HG03558 (cell line): Measurements from ENCODE around the gene SREK1.
"Not testable (repeated sequence)": the region's sequence is repeated elsewhere in the genome, so short reads cannot be mapped to it uniquely, and the experiment has no call there.

Experiments
- ATAC-seq: cut with Tn5 transposase; IDR thresholded peaks from one replicate; pipeline ENCODE4 v1.9.1; 2021; ENCODE audit warnings: moderate number of reproducible peaks; ENCODE audit not compliant: unreplicated experiment; ENCODE audit errors: extremely low read depth

SREK1 gene

DNA sequence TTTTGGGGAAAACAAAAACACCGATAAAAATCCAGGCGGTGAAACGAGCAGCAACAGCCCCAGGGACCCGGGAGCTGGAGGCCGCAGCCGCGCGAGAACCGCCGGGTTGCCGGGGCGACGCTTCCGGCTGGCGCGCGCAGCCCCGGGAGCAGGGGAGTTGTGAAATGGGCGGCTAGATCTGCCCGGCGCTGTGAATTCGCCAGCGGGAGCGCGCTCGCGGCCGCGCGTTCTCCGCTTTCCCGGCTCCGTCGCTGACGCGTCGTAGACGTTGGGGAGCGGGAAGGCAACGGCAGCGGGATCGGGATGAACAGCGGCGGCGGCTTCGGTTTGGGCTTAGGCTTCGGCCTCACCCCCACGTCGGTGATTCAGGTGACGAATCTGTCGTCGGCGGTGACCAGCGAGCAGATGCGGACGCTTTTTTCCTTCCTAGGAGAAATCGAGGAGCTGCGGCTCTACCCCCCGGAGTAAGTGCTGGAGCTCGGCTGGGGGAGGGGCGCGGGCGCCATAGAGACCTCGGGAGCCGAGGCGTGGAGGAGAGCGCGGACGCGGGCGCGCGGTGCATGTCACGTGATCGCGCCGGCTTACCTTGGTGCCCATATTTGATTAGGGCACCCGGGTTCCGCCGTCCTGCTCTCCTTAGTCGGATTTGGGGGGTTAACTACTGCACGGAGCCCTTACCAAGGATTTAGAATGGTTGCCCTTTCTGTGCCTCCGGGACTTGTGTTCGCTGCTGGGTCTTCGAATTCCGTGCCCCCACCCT lies at the start of gene SREK1:
Gene SREK1, plus strand, starts transcription at position 227 of the 760 bp plus-strand sequence. Its CDS starts 77 bp downstream, at position 304.
- peak; percentile 78 for ATAC-seq

- ATAC-seq, result no peak
These were observed 43.2 kb upstream of the SREK1 start for GRCh38 chr5:66100851-66101250.

DNA sequence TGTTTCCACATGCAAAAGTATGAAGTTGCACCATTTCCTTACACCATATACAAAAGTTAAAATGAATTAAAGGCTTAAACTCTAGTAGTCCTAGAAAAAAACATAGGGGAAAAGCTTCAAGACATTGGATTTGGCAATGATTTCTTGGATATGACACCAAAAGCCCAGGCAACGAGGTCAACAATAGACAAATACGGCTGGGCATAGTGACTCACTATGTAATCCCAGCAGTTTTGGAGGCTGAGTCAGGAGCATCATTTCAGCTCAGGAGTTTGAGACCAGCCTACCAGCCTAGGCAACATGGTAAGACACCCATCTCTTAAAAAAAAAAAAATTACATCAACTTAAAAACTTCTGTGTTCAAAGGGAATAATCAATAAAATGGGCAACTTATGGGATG lies 30.9 kb upstream of the SREK1 start:
- no peak for ATAC-seq

GRCh38 chr5:66118304-66118703 lies 25.8 kb upstream of the SREK1 start:
- no peak for ATAC-seq

DNA sequence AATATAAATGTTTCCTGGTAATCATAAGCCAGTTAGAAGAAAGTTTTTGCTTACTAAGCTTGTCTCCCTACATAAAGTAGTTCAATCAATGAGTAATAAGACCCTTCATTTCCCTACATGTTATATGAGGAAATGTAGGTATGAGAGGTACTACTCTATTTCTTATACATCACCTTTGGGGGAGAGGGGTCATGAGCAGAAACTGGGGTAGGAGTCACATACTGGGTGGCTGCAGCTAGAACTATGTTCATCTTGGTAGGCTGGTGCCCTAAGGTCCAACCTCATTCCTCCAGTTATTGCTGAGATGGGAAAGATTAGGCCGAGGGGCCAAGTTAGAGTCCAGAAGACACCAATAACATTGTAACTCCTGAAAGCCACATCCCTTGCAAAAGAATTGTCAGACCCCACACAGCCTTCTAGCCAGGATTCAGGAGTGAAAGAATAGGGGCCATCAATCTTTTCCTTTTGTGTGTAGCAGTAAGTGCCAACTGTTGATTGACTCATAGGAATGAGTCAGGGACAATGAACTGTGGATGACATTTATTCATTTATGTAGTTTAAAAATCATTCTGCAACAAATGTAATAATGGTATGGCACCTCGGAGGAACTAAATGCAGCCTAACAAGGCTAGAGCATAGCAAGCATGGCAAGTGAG lies 21.6 kb upstream of the SREK1 start:
- ATAC-seq, result no peak

DNA sequence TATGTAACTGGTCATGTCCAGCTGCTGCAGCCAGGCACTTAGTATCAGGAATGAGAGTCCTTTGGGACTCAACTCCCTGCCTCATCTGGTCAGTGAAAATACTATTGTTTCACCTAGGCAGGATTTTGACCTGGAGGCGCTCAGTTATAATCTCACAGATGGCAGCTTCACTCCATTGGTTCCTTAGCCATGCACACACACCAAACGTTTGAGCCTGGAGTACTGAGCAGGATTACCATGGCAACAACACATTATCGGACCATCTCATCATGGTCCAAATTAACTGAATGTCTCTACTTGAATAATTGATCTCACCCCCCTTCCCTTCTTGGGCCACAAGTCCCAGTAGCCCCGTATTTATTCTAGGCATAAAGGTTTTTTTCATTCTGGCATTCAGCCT lies 15.0 kb upstream of the SREK1 start:
- no peak for ATAC-seq

DNA sequence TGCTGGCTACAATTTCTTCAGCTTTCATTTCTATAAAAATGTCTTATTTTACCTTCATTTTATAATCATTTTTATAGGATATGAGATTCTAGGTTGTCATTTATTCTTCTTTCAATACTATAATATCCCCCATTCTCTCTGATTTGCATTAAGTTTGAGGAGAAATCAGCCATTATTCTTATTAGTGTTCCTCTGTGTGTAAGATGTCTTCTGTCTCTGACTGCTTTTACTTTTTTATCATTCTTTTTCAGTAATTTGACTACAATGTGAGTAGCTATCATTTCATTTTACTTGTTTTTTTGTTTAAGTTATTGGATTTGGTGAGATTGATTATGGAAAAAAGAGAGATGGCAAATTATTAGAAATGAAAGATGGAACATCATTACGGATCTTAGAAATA lies 13.6 kb upstream of the SREK1 start:
- no peak for ATAC-seq

DNA sequence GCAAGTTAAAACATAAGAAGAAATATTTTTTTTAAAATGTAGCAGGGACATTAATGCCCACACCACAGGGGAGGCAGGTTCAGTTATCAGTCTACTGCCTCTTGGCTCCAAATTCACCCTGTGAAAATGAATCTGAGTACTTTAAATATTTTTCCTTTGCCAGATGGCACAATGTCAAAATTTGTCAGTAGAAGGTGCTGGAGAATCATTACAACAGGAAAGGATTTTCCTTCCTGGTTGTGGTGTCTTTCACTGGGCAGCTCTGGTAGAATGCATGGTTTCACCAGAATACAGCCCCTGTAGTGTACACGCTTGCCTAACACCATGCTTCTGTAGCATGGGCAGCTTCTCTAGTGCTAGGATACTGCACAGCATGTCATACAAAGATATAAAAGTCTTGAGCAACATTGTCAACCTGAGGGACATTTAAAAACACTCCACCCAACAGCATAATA lies 9.7 kb upstream of the SREK1 start:
- no peak for ATAC-seq

DNA sequence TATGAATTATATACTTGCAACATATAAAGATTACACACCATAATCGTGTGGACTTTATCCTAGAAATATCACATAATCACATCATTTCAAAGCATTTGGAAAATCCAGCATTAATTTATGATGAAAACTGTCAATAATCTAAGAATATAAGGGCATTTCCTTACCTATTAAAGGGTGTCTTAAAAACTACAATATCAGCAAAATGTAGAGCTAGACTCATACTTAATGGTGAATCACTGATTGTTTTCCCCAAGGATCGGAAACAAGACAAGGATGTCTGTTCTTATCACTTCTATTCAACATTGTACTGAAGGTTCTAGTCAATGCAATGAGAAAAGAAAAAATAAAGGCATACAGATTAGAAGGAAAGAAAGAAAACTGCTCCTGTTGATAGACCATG lies 8.0 kb upstream of the SREK1 start:
- no peak for ATAC-seq

- not testable (repeated sequence) for ATAC-seq
These were observed 7.2 kb upstream of the SREK1 start for GRCh38 chr5:66136944-66137343.

- ATAC-seq, result no peak
These were observed 5.3 kb upstream of the SREK1 start for GRCh38 chr5:66138637-66139317.

GRCh38 chr5:66139318-66139712 lies 4.8 kb upstream of the SREK1 start:
- no peak for ATAC-seq

DNA sequence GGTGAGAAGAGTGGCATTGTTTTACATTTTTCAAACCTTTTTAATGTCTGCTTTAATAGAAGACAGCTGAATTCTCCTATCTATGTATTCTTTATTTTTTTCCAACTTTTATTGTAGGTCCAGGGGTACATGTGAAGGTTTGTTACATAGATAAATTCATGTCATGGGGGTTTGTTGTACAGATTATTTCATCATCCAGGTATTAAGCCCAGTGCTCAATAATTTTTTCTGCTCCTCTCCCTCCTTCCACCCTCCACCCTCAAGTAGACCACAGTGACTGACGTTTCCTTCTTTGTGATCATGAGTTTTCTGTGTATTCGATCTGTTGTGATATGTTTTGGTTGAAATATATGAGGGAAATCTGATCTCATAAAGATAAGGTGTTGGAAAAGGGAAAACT lies 1.7 kb upstream of the SREK1 start:
- no peak for ATAC-seq

- peak; percentile 4 for ATAC-seq
These were observed 527 bp upstream of the SREK1 start for GRCh38 chr5:66143473-66144073.

DNA sequence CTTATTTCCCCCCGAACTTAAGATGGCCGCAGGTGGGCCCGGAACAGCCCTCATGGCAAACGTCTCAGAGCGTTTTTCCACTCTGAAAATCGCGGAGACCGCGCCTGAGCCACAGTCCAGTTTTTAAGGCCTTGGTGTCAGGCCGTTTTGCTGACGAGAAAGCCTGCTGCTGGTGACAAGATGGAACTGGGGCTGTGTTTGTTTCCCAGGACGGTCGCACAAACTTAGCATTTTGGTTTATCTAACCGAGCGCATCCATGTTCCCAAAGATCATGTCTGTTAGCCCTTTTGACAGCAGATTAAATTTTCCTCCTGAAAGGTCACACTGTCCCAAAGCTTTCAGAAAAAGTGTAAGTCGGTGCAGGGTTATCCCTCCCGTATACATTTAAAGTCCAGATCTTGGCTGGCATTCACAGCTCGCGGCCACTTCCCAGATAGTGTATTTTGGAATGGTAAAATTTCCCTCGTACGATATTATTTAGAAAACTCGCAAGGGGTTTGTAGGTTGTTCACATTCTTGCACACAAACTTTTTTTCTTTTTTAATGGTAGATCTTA lies 812 bp downstream of the SREK1 start:
- ATAC-seq, result peak; percentile 5

DNA sequence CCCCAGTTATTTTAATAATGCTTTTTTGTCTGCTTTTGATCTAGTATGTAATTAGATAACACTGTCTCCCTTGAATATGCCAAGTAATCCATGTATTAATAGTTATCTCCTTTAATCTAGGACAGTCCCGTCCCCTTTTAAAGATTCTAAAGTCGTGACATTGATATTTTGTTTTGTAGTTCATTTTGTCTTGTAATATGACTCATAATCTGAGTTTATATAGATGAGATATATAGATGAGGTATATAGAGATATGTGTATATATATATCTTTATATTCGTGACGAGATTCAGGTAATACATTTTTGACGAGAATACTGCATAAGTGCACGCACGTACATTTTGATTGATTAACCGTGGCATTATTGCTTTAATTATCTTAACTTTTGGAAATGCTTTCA lies 1.6 kb downstream of the SREK1 start:
- ATAC-seq, result no peak

GRCh38 chr5:66149950-66150349 lies 5.8 kb downstream of the SREK1 start:
- ATAC-seq, result no peak

DNA sequence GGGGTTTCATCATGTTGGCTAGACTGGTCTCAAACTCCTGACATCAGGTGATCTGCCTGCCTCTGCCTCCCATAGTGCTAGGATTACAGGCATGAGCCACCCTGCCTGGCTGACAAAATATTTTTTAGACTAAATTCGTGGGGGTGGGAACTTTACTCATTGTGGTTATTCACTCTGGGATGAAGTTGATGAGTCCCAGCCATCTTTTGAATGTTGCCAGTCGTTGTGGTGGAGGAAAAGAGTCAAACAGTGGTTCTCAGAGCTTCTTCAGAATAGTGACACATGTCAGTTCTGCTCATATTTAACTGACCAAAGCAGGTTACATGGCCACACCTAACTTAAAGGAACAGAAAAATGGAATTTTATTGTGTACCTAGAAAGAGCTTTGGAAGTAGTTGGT lies 6.9 kb downstream of the SREK1 start:
- no peak for ATAC-seq

- ATAC-seq, result no peak
These were observed 7.4 kb downstream of the SREK1 start for GRCh38 chr5:66151491-66151890.

- no peak for ATAC-seq
These were observed 12.9 kb downstream of the SREK1 start for GRCh38 chr5:66157046-66157445.

GRCh38 chr5:66161356-66161755 lies 17.3 kb downstream of the SREK1 start:
- ATAC-seq, result no peak
